IMR-90 (cell line): ENCODE measurements around the gene KDM4E. TPM values are rescaled to one million over a fixed set of nuclear protein-coding genes. Genes with fewer than 3 reads are reported as not detected.

Source experiments
- ATAC-seq: fragments of 200-7000 bp; cut with Tn5 transposase; 2 replicates; pipeline ENCODE4 v1.9.1; 2020; ENCODE audit warnings: low read depth, mild to moderate bottlenecking, moderate library complexity
- BruUV-seq: library from RNA; stranded (reverse); fragments of 400-500 nt; replicated peaks from 2 replicates; lab custom pipeline; 2021; lab: Mats Ljungman, UMichigan
- CTCF ChIA-PET: fragments of 300-600 bp; formaldehyde crosslinking; extraction: SDS; loops from one replicate; lab custom pipeline; 2021; ENCODE audit warnings: antibody characterized with exemption; lab: Yijun Ruan, JAX
- POLR2A ChIA-PET: fragments of 300-600 bp; sonication (Branson Sonifier 250); formaldehyde crosslinking; loops from one replicate; lab custom pipeline; 2022; ENCODE audit warnings: antibody characterized with exemption; ENCODE audit not compliant: unreplicated experiment; lab: Charles Lee
- DNase-seq: peaks from one replicate; pipeline ENCODE4 v3.0.0; 2013
- H2AFZ ChIP-seq: replicated peaks from 2 replicates; pipeline ENCODE3; 2013; ENCODE audit warnings: low read length, mild to moderate bottlenecking; ENCODE audit not compliant: poor library complexity
- H2AK5ac ChIP-seq: 2 replicates; pipeline ENCODE4 v1.6.1; 2013; ENCODE audit warnings: low read depth, low read length, inconsistent platforms
- H2AK9ac ChIP-seq: replicated peaks from 2 replicates; pipeline ENCODE3; 2013; ENCODE audit warnings: mild to moderate bottlenecking, low read depth, low read length, moderate library complexity; ENCODE audit not compliant: poor library complexity
- H2BK120ac ChIP-seq: 2 replicates; pipeline ENCODE4 v1.6.1; 2013; ENCODE audit warnings: low read depth, low read length, inconsistent platforms
- H2BK15ac ChIP-seq: 3 replicates; pipeline ENCODE4 v1.6.1; 2013; ENCODE audit warnings: low read depth, low read length, inconsistent platforms
- H2BK20ac ChIP-seq: 2 replicates; pipeline ENCODE4 v1.6.1; 2013; ENCODE audit warnings: low read depth, mild to moderate bottlenecking, inconsistent platforms, low read length, moderate library complexity
- H2BK5ac ChIP-seq: 2 replicates; pipeline ENCODE4 v1.6.1; 2013; ENCODE audit warnings: mild to moderate bottlenecking, low read depth, low read length, inconsistent platforms; ENCODE audit not compliant: poor library complexity, severe bottlenecking
- H3K14ac ChIP-seq: replicated peaks from 2 replicates; pipeline ENCODE4 v1.6.1; 2013; ENCODE audit warnings: low read depth, low read length, inconsistent platforms
- H3K18ac ChIP-seq: 2 replicates; pipeline ENCODE4 v1.6.1; 2013; ENCODE audit warnings: low read depth, low read length, control low read depth
- H3K23ac ChIP-seq: 2 replicates; pipeline ENCODE4 v1.6.1; 2013; ENCODE audit warnings: low read depth, low read length, inconsistent platforms
- H3K27ac ChIP-seq: 2 replicates; pipeline ENCODE4 v1.5.1; 2013; ENCODE audit warnings: mild to moderate bottlenecking, control low read depth, low read length; ENCODE audit not compliant: insufficient read depth
- H3K27me3 ChIP-seq: 2 replicates; pipeline ENCODE4 v1.6.1; 2013; ENCODE audit warnings: low read length; ENCODE audit not compliant: control insufficient read depth, insufficient read depth
- H3K36me3 ChIP-seq: 2 replicates; pipeline ENCODE4 v1.6.1; 2013; ENCODE audit warnings: low read length, mixed read lengths; ENCODE audit not compliant: control insufficient read depth, insufficient read depth
- H3K4ac ChIP-seq: 2 replicates; pipeline ENCODE4 v1.6.1; 2013; ENCODE audit warnings: low read depth, low read length, inconsistent platforms
- H3K4me1 ChIP-seq: 2 replicates; pipeline ENCODE4 v1.6.1; 2013; ENCODE audit warnings: low read length, mixed read lengths; ENCODE audit not compliant: control insufficient read depth, insufficient read depth
- H3K4me2 ChIP-seq: 2 replicates; pipeline ENCODE4 v1.6.1; 2013; ENCODE audit warnings: low read depth, mild to moderate bottlenecking, control low read depth, low read length, moderate library complexity
- H3K4me3 ChIP-seq: 2 replicates; pipeline ENCODE4 v1.5.1; 2013; ENCODE audit warnings: low read depth, mild to moderate bottlenecking, control low read depth, low read length, moderate library complexity; ENCODE audit not compliant: insufficient read depth
- H3K56ac ChIP-seq: 2 replicates; pipeline ENCODE4 v1.6.1; 2013; ENCODE audit warnings: low read length, inconsistent platforms; ENCODE audit not compliant: insufficient read depth; ENCODE audit errors: extremely low read depth
- H3K79me1 ChIP-seq, 2 experiments: 2 replicates each; pipeline ENCODE4 v1.6.1; 2013; ENCODE audit warnings: low read length in 2 of 2, inconsistent platforms in 1 of 2, low read depth in 1 of 2
- H3K9ac ChIP-seq: 2 replicates; pipeline ENCODE4 v1.6.1; 2013; ENCODE audit warnings: low read depth, low read length, control low read depth
- H3K9me1 ChIP-seq: 2 replicates; pipeline ENCODE4 v1.6.1; 2013; ENCODE audit warnings: low read length, inconsistent platforms; ENCODE audit not compliant: insufficient read depth
- H3K9me3 ChIP-seq: 2 replicates; pipeline ENCODE4 v1.6.1; 2013; ENCODE audit warnings: low read length; ENCODE audit not compliant: control insufficient read depth, insufficient read depth
- H4K20me1 ChIP-seq: 2 replicates; pipeline ENCODE4 v1.6.1; 2013; ENCODE audit warnings: low read length, inconsistent platforms; ENCODE audit not compliant: insufficient read depth
- H4K5ac ChIP-seq: 2 replicates; pipeline ENCODE4 v1.6.1; 2013; ENCODE audit warnings: mild to moderate bottlenecking, low read depth, low read length, control low read depth
- H4K8ac ChIP-seq, 2 experiments: 2 replicates each; pipeline ENCODE4 v1.6.1; 2013; ENCODE audit warnings: low read depth in 2 of 2, low read length in 2 of 2, control low read depth in 1 of 2, inconsistent platforms in 1 of 2
- H4K91ac ChIP-seq: 2 replicates; pipeline ENCODE4 v1.6.1; 2013; ENCODE audit warnings: low read depth, low read length, inconsistent platforms; ENCODE audit not compliant: insufficient read depth
- MAFK ChIP-seq: IDR thresholded peaks from 2 replicates; pipeline ENCODE4 v1.6.1; 2012; ENCODE audit warnings: low read depth, low read length, improper control_type of control experiment
- dilution Hi-C: fragments of 300-500 bp; cut with HindIII; formaldehyde crosslinking; loops from one replicate; pipeline ENCODE4 v1.14.3; 2018; ENCODE audit warnings: low sequenced_read_pairs; ENCODE audit not compliant: unreplicated experiment
- in situ Hi-C: fragments of 300-500 bp; cut with MboI; formaldehyde crosslinking; loops from 3 replicates; pipeline ENCODE4 v1.14.3; 2019; ENCODE audit warnings: low sequenced_read_pairs, inconsistent platforms, mixed read lengths
- intact Hi-C: fragments of 100-400 bp; cut with micrococcal nuclease; formaldehyde crosslinking; loops from 2 replicates; pipeline ENCODE4 v1.10.0; 2022
- polyA plus RNA-seq, 3 experiments: library from polyadenylated mRNA; depleted of rRNA; stranded (reverse); fragments of >200 nt; gene quantifications; 2 replicates each; pipeline ENCODE4 v1.2.3, GENCODE V29; 2012; ENCODE audit warnings: low replicate concordance in 1 of 3
- total RNA-seq: library from RNA; depleted of rRNA; stranded (reverse); fragments of >200 nt; gene quantifications from 2 replicates; pipeline ENCODE4 v1.2.3, GENCODE V29; 2012
- TF ChIP-seq, protein P1 (sequence below): fragments of 150-350 bp; IDR thresholded peaks from 2 replicates; pipeline ENCODE4 v1.6.1; 2016; ENCODE audit warnings: low read depth, mild to moderate bottlenecking, low read length, moderate library complexity, borderline replicate concordance

Gene KDM4E
- total and polyA plus RNA-seq, 2 of the 4 experiments (the other 2 are of a cell fraction): not detected

DNA sequence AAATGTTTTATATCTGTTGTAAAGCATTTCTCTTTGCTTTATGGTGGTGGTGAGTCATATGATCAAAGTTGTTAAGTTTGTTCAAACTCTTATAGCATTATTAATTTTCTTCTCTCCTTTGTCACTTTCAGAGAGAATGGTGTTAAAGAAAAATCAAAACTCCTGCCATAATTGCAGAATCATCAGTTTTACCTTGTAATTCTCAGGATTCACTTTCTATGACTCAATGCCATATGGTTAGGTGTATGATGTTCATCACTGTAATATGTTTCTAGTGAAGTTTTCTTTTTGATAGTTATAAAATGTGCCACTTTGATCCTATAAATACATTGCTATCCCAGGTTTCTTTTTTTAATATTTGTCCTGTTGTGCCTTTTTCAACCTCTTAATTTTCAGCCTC lies 13.7 kb upstream of the KDM4E start:
- H3K18ac ChIP-seq: no peak overlapping the region
- ChIA-PET POLR2A (no interaction called here), CTCF (no interaction called here)
- no peaks in the 10 kb centered on the region for H3K4me1 ChIP-seq
- no peak overlapping the region for H2BK5ac ChIP-seq
- no peaks in the 10 kb centered on the region for H3K79me1 ChIP-seq
- TF ChIP-seq, protein P1, sequence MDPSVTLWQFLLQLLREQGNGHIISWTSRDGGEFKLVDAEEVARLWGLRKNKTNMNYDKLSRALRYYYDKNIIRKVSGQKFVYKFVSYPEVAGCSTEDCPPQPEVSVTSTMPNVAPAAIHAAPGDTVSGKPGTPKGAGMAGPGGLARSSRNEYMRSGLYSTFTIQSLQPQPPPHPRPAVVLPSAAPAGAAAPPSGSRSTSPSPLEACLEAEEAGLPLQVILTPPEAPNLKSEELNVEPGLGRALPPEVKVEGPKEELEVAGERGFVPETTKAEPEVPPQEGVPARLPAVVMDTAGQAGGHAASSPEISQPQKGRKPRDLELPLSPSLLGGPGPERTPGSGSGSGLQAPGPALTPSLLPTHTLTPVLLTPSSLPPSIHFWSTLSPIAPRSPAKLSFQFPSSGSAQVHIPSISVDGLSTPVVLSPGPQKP: no peak
- peak; percentile 82 for TF ChIP-seq MAFK
- intact Hi-C loops: no loop called here
- H3K56ac ChIP-seq: no peak overlapping the region
- no peaks in the 10 kb centered on the region for H3K9me3 ChIP-seq
- BruUV-seq: no TSS peak
- ATAC-seq (no peak), DNase-seq (no peak)
- no peak overlapping the region for H2AK5ac ChIP-seq
- H4K5ac ChIP-seq: no peak overlapping the region
- H2AK9ac ChIP-seq: no peak overlapping the region
- in situ Hi-C loops: no loop called here
- no peak overlapping the region for H2BK20ac ChIP-seq
- peaks cover 15% of the 10 kb centered on the region for H3K27me3 ChIP-seq
- H3K14ac ChIP-seq: no peak overlapping the region
- H3K9ac ChIP-seq: no peak overlapping the region
- H3K23ac ChIP-seq: no peak overlapping the region
- no peaks in the 10 kb centered on the region for H3K9me1 ChIP-seq
- dilution Hi-C loops: no loop called here
- H2BK15ac ChIP-seq: no peak overlapping the region
- H3K4ac ChIP-seq: no peak overlapping the region
- no peak overlapping the region for H2AFZ ChIP-seq
- H4K91ac ChIP-seq: no peak overlapping the region
- H3K27ac ChIP-seq: no peak overlapping the region
- H4K20me1 ChIP-seq: no peaks in the 10 kb centered on the region
- no peak overlapping the region for H4K8ac ChIP-seq
- no peak overlapping the region for H3K4me3 ChIP-seq
- no peaks in the 10 kb centered on the region for H3K36me3 ChIP-seq
- no peak overlapping the region for H3K4me2 ChIP-seq
- H2BK120ac ChIP-seq: no peak overlapping the region
